GM12873 (cell line): ENCODE measurements around the gene LHPP.

ENCODE experiments used
- CTCF ChIP-seq: IDR thresholded peaks from 2 replicates; pipeline ENCODE4 v1.5.1; 2012; ENCODE audit warnings: low read depth, mild to moderate bottlenecking, moderate library complexity, low read length, control low read depth; ENCODE audit not compliant: insufficient read depth; ENCODE audit errors: missing control alignments

The LHPP gene

GRCh38 chr10:124450012-124450782 is 11.4 kb upstream of the LHPP start, which contains the start of gene NKX1-2:
TSS of gene NKX1-2 (minus strand) at chr10:124450035. CDS start at chr10:124449943, 92 bp downstream.
- no peak for TF ChIP-seq CTCF

GRCh38 chr10:124450783-124451057 is 10.9 kb upstream of the LHPP start:
- TF ChIP-seq CTCF: no peak

- TF ChIP-seq CTCF: no peak
These were observed 10.3 kb upstream of the LHPP start for GRCh38 chr10:124451276-124451675.

- TF ChIP-seq CTCF: no peak
These were observed 7.5 kb upstream of the LHPP start for GRCh38 chr10:124453960-124454610.

GRCh38 chr10:124455441-124455840 is 6.2 kb upstream of the LHPP start:
- TF ChIP-seq CTCF: no peak

- no peak for TF ChIP-seq CTCF
These were observed 3.1 kb upstream of the LHPP start for GRCh38 chr10:124458473-124458872.

GRCh38 chr10:124458889-124459288 is 2.7 kb upstream of the LHPP start:
- TF ChIP-seq CTCF: no peak
